Right renal cortex interstitium (tissue), 3 donors: ENCODE data around the gene TAS2R39. TPM values are rescaled to one million over a fixed set of nuclear protein-coding genes. Genes with fewer than 3 reads are reported as not detected.

Experiments
- DNase-seq, 3 donors: peaks; one replicate each; pipeline ENCODE4 v3.0.0-alpha.2; 2013; ENCODE audit warnings: low read depth in 3 of 3, low spot score in 2 of 3
- polyA plus RNA-seq, 3 donors: library from polyadenylated mRNA; unstranded; fragments of 120-200 nt; gene quantifications; one replicate each; pipeline ENCODE4 v1.2.1, GENCODE V29; 2013; ENCODE audit not compliant: insufficient read length in 3 of 3

The TAS2R39 gene
- polyA plus RNA-seq, 3 donors = not detected

DNA sequence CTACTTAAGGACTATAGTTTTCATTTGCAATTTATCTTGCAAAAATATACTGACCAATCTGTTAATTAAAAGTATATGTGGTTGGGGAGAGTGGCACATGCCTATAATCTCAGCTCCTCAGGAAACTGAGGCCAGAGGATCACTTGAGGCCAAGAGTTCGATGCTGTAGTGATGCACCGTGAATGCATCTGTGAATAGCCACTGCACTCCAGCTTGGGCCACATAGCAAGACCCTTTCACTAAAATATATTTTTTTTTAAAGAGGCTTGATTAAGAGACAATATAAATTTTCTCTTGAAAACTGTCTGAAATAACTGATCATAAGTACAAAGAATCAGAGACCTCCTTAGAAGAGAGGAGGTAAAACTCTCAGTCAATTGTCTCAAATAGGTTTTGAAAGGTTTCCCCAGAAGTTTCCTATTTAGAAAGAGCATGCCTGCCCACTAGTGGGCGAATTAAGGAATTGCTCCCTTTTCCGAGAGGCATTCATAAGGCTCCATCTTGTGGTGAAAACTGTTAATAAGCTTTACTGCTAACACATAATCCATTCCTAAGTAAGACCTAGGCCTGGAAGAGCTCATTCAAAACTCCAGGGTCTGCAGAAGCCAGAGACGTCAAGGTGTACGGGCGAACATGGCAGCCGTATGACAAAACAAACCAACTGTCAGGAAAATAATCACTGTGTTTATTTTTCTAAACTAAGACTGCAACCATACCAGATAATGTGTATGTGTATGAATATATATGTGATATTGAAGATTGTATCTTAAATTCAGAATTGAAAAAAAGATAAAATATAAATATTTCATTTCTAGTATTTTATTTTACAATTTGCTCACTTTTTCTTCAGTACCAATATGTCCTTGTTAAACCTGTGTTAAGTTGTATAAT lies 31.8 kb downstream of the TAS2R39 start:
- peak; percentile 69 to 75 (median 74) for DNase-seq

GRCh38 chr7:143216151-143216550 lies 32.9 kb downstream of the TAS2R39 start:
- DNase-seq = no peak

- no peak for DNase-seq
Measured at GRCh38 chr7:143216686-143217085, 33.5 kb downstream of the TAS2R39 start.

GRCh38 chr7:143217806-143218205 lies 34.6 kb downstream of the TAS2R39 start:
- DNase-seq = no peak

- no peak for DNase-seq
Measured at GRCh38 chr7:143221286-143221685, 38.1 kb downstream of the TAS2R39 start.

DNA sequence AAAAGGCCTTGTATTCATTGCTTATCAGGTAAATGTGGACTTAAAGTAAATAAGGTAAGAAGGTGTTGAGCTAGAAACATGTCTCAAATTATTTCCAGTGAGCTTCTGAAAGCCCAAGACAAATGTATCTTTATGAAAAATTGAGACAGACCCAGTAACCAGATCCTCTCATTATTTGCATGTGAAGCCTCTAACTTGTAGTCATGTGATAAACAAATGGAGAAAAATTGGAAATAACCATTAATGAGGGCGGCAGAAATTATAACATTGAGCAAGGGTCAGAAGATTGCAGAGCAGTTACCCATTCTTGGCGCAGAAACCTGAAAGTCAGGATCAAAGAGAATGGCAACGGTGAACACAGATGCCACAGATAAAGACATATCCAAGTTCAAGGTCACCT lies 38.5 kb downstream of the TAS2R39 start, which contains the start of gene TAS2R40:
Gene TAS2R40, plus strand, starts transcription at position 301 of the 400 bp plus-strand sequence. Its CDS starts 42 bp downstream, at position 343.
- DNase-seq = no peak

GRCh38 chr7:143222782-143223181 lies 39.6 kb downstream of the TAS2R39 start:
- no peak for DNase-seq

DNA sequence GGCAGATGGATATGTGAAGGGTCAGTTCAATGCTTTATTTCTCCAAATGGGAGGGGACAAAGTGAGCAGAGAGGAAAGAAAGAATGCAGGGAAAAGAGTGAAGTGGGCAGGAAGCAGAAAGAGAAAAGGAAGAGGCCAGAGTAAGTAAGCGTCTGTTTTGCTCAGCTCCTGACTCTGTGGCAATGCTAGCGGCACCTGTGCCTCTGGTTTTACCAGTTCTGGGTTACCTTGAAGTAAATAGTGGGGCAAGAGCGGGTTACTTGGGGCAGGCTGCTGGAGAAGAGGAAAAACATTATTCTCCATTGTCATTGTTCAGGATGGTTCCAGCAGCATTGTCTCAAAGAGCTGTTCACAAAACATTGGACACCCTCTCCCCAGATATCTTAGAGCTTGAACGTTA lies 40.6 kb downstream of the TAS2R39 start:
- no peak for DNase-seq

GRCh38 chr7:143225047-143225446 lies 41.8 kb downstream of the TAS2R39 start:
- DNase-seq = no peak

GRCh38 chr7:143227806-143228205 lies 44.6 kb downstream of the TAS2R39 start:
- DNase-seq = no peak

GRCh38 chr7:143229054-143229790 lies 46.0 kb downstream of the TAS2R39 start:
- peak in 1 of 3 donors; percentile 21 for DNase-seq

- no peak for DNase-seq
Measured at GRCh38 chr7:143230602-143231457, 47.6 kb downstream of the TAS2R39 start.

Other genes with a start within 250 kb of the TAS2R39 start
- gene TRPV5, start 249.7 kb upstream of the TAS2R39 start, polyA plus RNA-seq = under 1 TPM; 0.76 to 0.87 (median 0.83) TPM
- under 1 TPM; 0.33 to 0.43 (median 0.35) TPM for gene LLCFC1, start 243.9 kb upstream of the TAS2R39 start, polyA plus RNA-seq
- gene KEL, start 221.1 kb upstream of the TAS2R39 start, polyA plus RNA-seq = 1 to 10 TPM; 1.3 to 2.0 (median 1.8) TPM
- gene OR9A2, start 156.3 kb upstream of the TAS2R39 start, polyA plus RNA-seq = not detected
- gene OR6V1, start 131.1 kb upstream of the TAS2R39 start, polyA plus RNA-seq = not detected
- gene PIP, start 51.3 kb upstream of the TAS2R39 start, polyA plus RNA-seq = not detected
- gene TAS2R40, start 38.6 kb downstream of the TAS2R39 start, polyA plus RNA-seq = not detected
- 100 to 1,000 TPM; 185 to 214 (median 196) TPM for gene GSTK1, start 80.0 kb downstream of the TAS2R39 start, polyA plus RNA-seq
- 10 to 100 TPM; 51.9 to 70.4 (median 64.3) TPM for gene TMEM139, start 101.5 kb downstream of the TAS2R39 start, polyA plus RNA-seq
- 10 to 100 TPM; 46.9 to 47.8 (median 47.4) TPM for gene CASP2, start 104.9 kb downstream of the TAS2R39 start, polyA plus RNA-seq
- under 1 TPM in 2 of 3 donors, not detected in 1; 0.08 to 0.10 TPM for gene CLCN1, start 132.7 kb downstream of the TAS2R39 start, polyA plus RNA-seq
- 1 to 10 TPM; 1.5 to 2.6 (median 2.6) TPM for gene FAM131B, start 179.3 kb downstream of the TAS2R39 start, polyA plus RNA-seq
- 10 to 100 TPM; 57.8 to 66.2 (median 60.1) TPM for gene ZYX, start 197.9 kb downstream of the TAS2R39 start, polyA plus RNA-seq
- 10 to 100 TPM; 15.7 to 19.1 (median 17.0) TPM for gene EPHA1, start 225.4 kb downstream of the TAS2R39 start, polyA plus RNA-seq